ENCODE results near the gene FAAP20.

DNA sequence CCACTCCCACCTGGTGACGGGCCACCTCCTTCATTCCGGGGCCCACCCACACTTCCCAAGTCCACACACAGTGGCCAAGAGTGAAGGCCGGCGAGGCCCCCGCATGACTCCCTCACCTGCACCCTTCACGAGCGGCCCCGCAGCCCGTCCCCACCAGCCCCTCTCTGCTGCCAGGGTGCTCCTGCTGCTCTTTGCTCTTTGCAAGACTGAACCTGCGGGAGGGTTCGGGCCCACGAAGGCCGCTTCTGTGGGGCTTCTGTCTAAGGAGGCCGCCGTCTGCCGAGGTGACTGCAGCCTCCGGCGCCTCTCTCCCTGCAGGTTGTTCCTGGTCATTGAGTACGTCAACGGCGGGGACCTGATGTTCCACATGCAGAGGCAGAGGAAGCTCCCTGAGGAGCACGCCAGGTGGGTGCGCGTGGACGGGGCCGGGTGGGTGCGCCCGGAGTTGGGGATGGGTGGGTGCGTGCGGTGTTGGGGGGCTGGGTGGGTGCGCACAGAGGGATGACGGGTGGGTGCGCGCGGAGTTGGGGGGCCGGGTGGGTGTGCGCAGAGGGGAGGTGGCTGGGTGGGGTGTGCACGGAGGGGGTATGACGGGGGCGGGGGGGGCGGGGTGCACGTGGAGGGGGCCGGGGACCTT, 25.3 kb downstream of the FAAP20 start:
- no peak for TF ChIP-seq CTCF (IDR thresholded peaks at IDR 0.05)
- TF ChIP-seq EP300 (IDR thresholded peaks at IDR 0.05) = no peak
- TF ChIP-seq POLR2A (IDR thresholded peaks at IDR 0.05) = no peak
- TF ChIP-seq POLR2AphosphoS5 (IDR thresholded peaks at IDR 0.05) = no peak

All from upper lobe of left lung (tissue), 4 donors.